ENCODE data around the gene AHI1.

AHI1 gene

GRCh38 chr6:135324531-135324930 lies 173.0 kb downstream of the AHI1 start:
- no peak for TF ChIP-seq CTCF (IDR thresholded peaks at IDR 0.05; ENCODE audit: borderline replicate concordance, insufficient read depth, low read depth, low read length)
- H3K4me3 ChIP-seq (ENCODE audit: low read depth, low read length): no peak overlapping the region

- H3K4me3 ChIP-seq (ENCODE audit: low read depth, low read length): no peak overlapping the region
- no peak for TF ChIP-seq CTCF (IDR thresholded peaks at IDR 0.05; ENCODE audit: borderline replicate concordance, insufficient read depth, low read depth, low read length)
Measured at GRCh38 chr6:135323979-135324378, 173.6 kb downstream of the AHI1 start.

- TF ChIP-seq CTCF (IDR thresholded peaks at IDR 0.05; ENCODE audit: borderline replicate concordance, insufficient read depth, low read depth, low read length): no peak
- H3K4me3 ChIP-seq (ENCODE audit: low read depth, low read length): no peak overlapping the region
Measured at GRCh38 chr6:135323202-135323668, 174.3 kb downstream of the AHI1 start.

- H3K4me3 ChIP-seq (ENCODE audit: low read depth, low read length): no peak overlapping the region
- TF ChIP-seq CTCF (IDR thresholded peaks at IDR 0.05; ENCODE audit: borderline replicate concordance, insufficient read depth, low read depth, low read length): no peak
Measured at GRCh38 chr6:135322427-135323201, 174.9 kb downstream of the AHI1 start.

- H3K4me3 ChIP-seq (ENCODE audit: low read depth, low read length): no peak overlapping the region
- TF ChIP-seq CTCF (IDR thresholded peaks at IDR 0.05; ENCODE audit: borderline replicate concordance, insufficient read depth, low read depth, low read length): no peak
Measured at GRCh38 chr6:135320721-135321621, 176.6 kb downstream of the AHI1 start.

GRCh38 chr6:135319819-135320218 lies 177.7 kb downstream of the AHI1 start:
- no peak overlapping the region for H3K4me3 ChIP-seq (ENCODE audit: low read depth, low read length)
- no peak for TF ChIP-seq CTCF (IDR thresholded peaks at IDR 0.05; ENCODE audit: borderline replicate concordance, insufficient read depth, low read depth, low read length)

Data from GM12875 (cell line).